IMR-90 (cell line): Measurements from ENCODE around the gene ACAP1. TPM values are rescaled to one million over a fixed set of nuclear protein-coding genes. Genes with fewer than 3 reads are reported as not detected.

Source experiments
- ATAC-seq: fragments of 200-7000 bp; cut with Tn5 transposase; 2 replicates; pipeline ENCODE4 v1.9.1; 2020; ENCODE audit warnings: low read depth, mild to moderate bottlenecking, moderate library complexity
- BruUV-seq: library from RNA; stranded (reverse); fragments of 400-500 nt; replicated peaks from 2 replicates; lab custom pipeline; 2021; lab: Mats Ljungman, UMichigan
- CTCF ChIA-PET: fragments of 300-600 bp; formaldehyde crosslinking; extraction: SDS; loops from one replicate; lab custom pipeline; 2021; ENCODE audit warnings: antibody characterized with exemption; lab: Yijun Ruan, JAX
- POLR2A ChIA-PET: fragments of 300-600 bp; sonication (Branson Sonifier 250); formaldehyde crosslinking; loops from one replicate; lab custom pipeline; 2022; ENCODE audit warnings: antibody characterized with exemption; ENCODE audit not compliant: unreplicated experiment; lab: Charles Lee
- DNase-seq: peaks from one replicate; pipeline ENCODE4 v3.0.0; 2013
- H2AFZ ChIP-seq: replicated peaks from 2 replicates; pipeline ENCODE3; 2013; ENCODE audit warnings: low read length, mild to moderate bottlenecking; ENCODE audit not compliant: poor library complexity
- H2AK5ac ChIP-seq: 2 replicates; pipeline ENCODE4 v1.6.1; 2013; ENCODE audit warnings: low read depth, low read length, inconsistent platforms
- H2AK9ac ChIP-seq: replicated peaks from 2 replicates; pipeline ENCODE3; 2013; ENCODE audit warnings: mild to moderate bottlenecking, low read depth, low read length, moderate library complexity; ENCODE audit not compliant: poor library complexity
- H2BK120ac ChIP-seq: 2 replicates; pipeline ENCODE4 v1.6.1; 2013; ENCODE audit warnings: low read depth, low read length, inconsistent platforms
- H2BK15ac ChIP-seq: 3 replicates; pipeline ENCODE4 v1.6.1; 2013; ENCODE audit warnings: low read depth, low read length, inconsistent platforms
- H2BK20ac ChIP-seq: 2 replicates; pipeline ENCODE4 v1.6.1; 2013; ENCODE audit warnings: low read depth, mild to moderate bottlenecking, inconsistent platforms, low read length, moderate library complexity
- H2BK5ac ChIP-seq: 2 replicates; pipeline ENCODE4 v1.6.1; 2013; ENCODE audit warnings: mild to moderate bottlenecking, low read depth, low read length, inconsistent platforms; ENCODE audit not compliant: poor library complexity, severe bottlenecking
- H3K14ac ChIP-seq: replicated peaks from 2 replicates; pipeline ENCODE4 v1.6.1; 2013; ENCODE audit warnings: low read depth, low read length, inconsistent platforms
- H3K18ac ChIP-seq: 2 replicates; pipeline ENCODE4 v1.6.1; 2013; ENCODE audit warnings: low read depth, low read length, control low read depth
- H3K23ac ChIP-seq: 2 replicates; pipeline ENCODE4 v1.6.1; 2013; ENCODE audit warnings: low read depth, low read length, inconsistent platforms
- H3K27ac ChIP-seq: 2 replicates; pipeline ENCODE4 v1.5.1; 2013; ENCODE audit warnings: mild to moderate bottlenecking, control low read depth, low read length; ENCODE audit not compliant: insufficient read depth
- H3K27me3 ChIP-seq: 2 replicates; pipeline ENCODE4 v1.6.1; 2013; ENCODE audit warnings: low read length; ENCODE audit not compliant: control insufficient read depth, insufficient read depth
- H3K36me3 ChIP-seq: 2 replicates; pipeline ENCODE4 v1.6.1; 2013; ENCODE audit warnings: low read length, mixed read lengths; ENCODE audit not compliant: control insufficient read depth, insufficient read depth
- H3K4ac ChIP-seq: 2 replicates; pipeline ENCODE4 v1.6.1; 2013; ENCODE audit warnings: low read depth, low read length, inconsistent platforms
- H3K4me1 ChIP-seq: 2 replicates; pipeline ENCODE4 v1.6.1; 2013; ENCODE audit warnings: low read length, mixed read lengths; ENCODE audit not compliant: control insufficient read depth, insufficient read depth
- H3K4me2 ChIP-seq: 2 replicates; pipeline ENCODE4 v1.6.1; 2013; ENCODE audit warnings: low read depth, mild to moderate bottlenecking, control low read depth, low read length, moderate library complexity
- H3K4me3 ChIP-seq: 2 replicates; pipeline ENCODE4 v1.5.1; 2013; ENCODE audit warnings: low read depth, mild to moderate bottlenecking, control low read depth, low read length, moderate library complexity; ENCODE audit not compliant: insufficient read depth
- H3K56ac ChIP-seq: 2 replicates; pipeline ENCODE4 v1.6.1; 2013; ENCODE audit warnings: low read length, inconsistent platforms; ENCODE audit not compliant: insufficient read depth; ENCODE audit errors: extremely low read depth
- H3K79me1 ChIP-seq, 2 experiments: 2 replicates each; pipeline ENCODE4 v1.6.1; 2013; ENCODE audit warnings: low read length in 2 of 2, inconsistent platforms in 1 of 2, low read depth in 1 of 2
- H3K9ac ChIP-seq: 2 replicates; pipeline ENCODE4 v1.6.1; 2013; ENCODE audit warnings: low read depth, low read length, control low read depth
- H3K9me1 ChIP-seq: 2 replicates; pipeline ENCODE4 v1.6.1; 2013; ENCODE audit warnings: low read length, inconsistent platforms; ENCODE audit not compliant: insufficient read depth
- H3K9me3 ChIP-seq: 2 replicates; pipeline ENCODE4 v1.6.1; 2013; ENCODE audit warnings: low read length; ENCODE audit not compliant: control insufficient read depth, insufficient read depth
- H4K20me1 ChIP-seq: 2 replicates; pipeline ENCODE4 v1.6.1; 2013; ENCODE audit warnings: low read length, inconsistent platforms; ENCODE audit not compliant: insufficient read depth
- H4K5ac ChIP-seq: 2 replicates; pipeline ENCODE4 v1.6.1; 2013; ENCODE audit warnings: mild to moderate bottlenecking, low read depth, low read length, control low read depth
- H4K8ac ChIP-seq, 2 experiments: 2 replicates each; pipeline ENCODE4 v1.6.1; 2013; ENCODE audit warnings: low read depth in 2 of 2, low read length in 2 of 2, control low read depth in 1 of 2, inconsistent platforms in 1 of 2
- H4K91ac ChIP-seq: 2 replicates; pipeline ENCODE4 v1.6.1; 2013; ENCODE audit warnings: low read depth, low read length, inconsistent platforms; ENCODE audit not compliant: insufficient read depth
- ELK1 ChIP-seq: fragments of 150-350 bp; IDR thresholded peaks from 2 replicates; pipeline ENCODE4 v1.6.1; 2016; ENCODE audit warnings: low read depth, mild to moderate bottlenecking, low read length, moderate library complexity, borderline replicate concordance
- POLR2A ChIP-seq: IDR thresholded peaks from 2 replicates; pipeline ENCODE4 v1.6.1; 2012; ENCODE audit warnings: mild to moderate bottlenecking, low read depth, low read length
- WGBS, 2 experiments: methylation state at CpG; one replicate each; pipeline versions ENCODE4 v1.1.5 to v1.1.7; 2013; ENCODE audit warnings: missing lambda C conversion rate in 2 of 2; ENCODE audit not compliant: insufficient read length in 1 of 2; ENCODE audit errors: extremely low coverage in 2 of 2; 5-methylcytosine and 5-hydroxymethylcytosine counted together
- dilution Hi-C: fragments of 300-500 bp; cut with HindIII; formaldehyde crosslinking; loops from one replicate; pipeline ENCODE4 v1.14.3; 2018; ENCODE audit warnings: low sequenced_read_pairs; ENCODE audit not compliant: unreplicated experiment
- in situ Hi-C: fragments of 300-500 bp; cut with MboI; formaldehyde crosslinking; loops from 3 replicates; pipeline ENCODE4 v1.14.3; 2019; ENCODE audit warnings: low sequenced_read_pairs, inconsistent platforms, mixed read lengths
- intact Hi-C: fragments of 100-400 bp; cut with micrococcal nuclease; formaldehyde crosslinking; loops from 2 replicates; pipeline ENCODE4 v1.10.0; 2022
- polyA plus RNA-seq, 3 experiments: library from polyadenylated mRNA; depleted of rRNA; stranded (reverse); fragments of >200 nt; gene quantifications; 2 replicates each; pipeline ENCODE4 v1.2.3, GENCODE V29; 2012; ENCODE audit warnings: low replicate concordance in 1 of 3
- total RNA-seq: library from RNA; depleted of rRNA; stranded (reverse); fragments of >200 nt; gene quantifications from 2 replicates; pipeline ENCODE4 v1.2.3, GENCODE V29; 2012

ACAP1 gene
- total and polyA plus RNA-seq, 2 of the 4 experiments (the other 2 are of a cell fraction), result under 0.01 to 2.1 TPM

- Histone ChIP-seq H2AFZ (peak overlapping the region; percentile 84), H2BK5ac (no peak overlapping the region), H3K4me2 (peak overlapping the region; percentile 3), H4K8ac (no peak overlapping the region), H2BK20ac (no peak overlapping the region), H3K79me1 (no peaks in the 10 kb centered on the region), H2AK5ac (no peak overlapping the region), H3K4ac (no peak overlapping the region), H3K27me3 (peaks cover 26% of the 10 kb centered on the region), H4K91ac (no peak overlapping the region), H3K56ac (no peak overlapping the region), H3K9me3 (peaks cover 8% of the 10 kb centered on the region; the same call in 1 of the 2 replicates), H4K5ac (no peak overlapping the region), H2AK9ac (no peak overlapping the region), H2BK15ac (no peak overlapping the region), H3K4me3 (no peak overlapping the region), H4K20me1 (no peaks in the 10 kb centered on the region), H3K27ac (no peak overlapping the region), H3K14ac (no peak overlapping the region), H3K4me1 (peaks cover 7% of the 10 kb centered on the region; the same call in 1 of the 2 replicates), H3K23ac (no peak overlapping the region), H2BK120ac (no peak overlapping the region), H3K36me3 (no peaks in the 10 kb centered on the region), H3K9me1 (peaks cover 2% of the 10 kb centered on the region; the same call in 1 of the 2 replicates), H3K18ac (no peak overlapping the region), H3K9ac (no peak overlapping the region)
- POLR2A ChIA-PET, result interaction anchor here (0.6 kb wide), 1 partner anchor 13 kb away, joined by 4 read pairs; no protein-coding TSS in a partner anchor
- BruUV-seq, result no TSS peak
- in situ Hi-C loops (no loop called here), intact Hi-C loops (no loop called here), dilution Hi-C loops (no loop called here)
- CTCF ChIA-PET, result no interaction called here
- DNase-seq, result peak; percentile 47
- TF ChIP-seq POLR2A (0 out of 2 replicates have a peak, but pooled peaks have one; percentile 5), ELK1 (no peak)
- peak; percentile 44 for ATAC-seq
- WGBS, 2 experiments, result 19% methylated on average over 3 of the region's 7 CpGs; no CpG with 5 or more reads in 1 of the 2 experiments
Observed at GRCh38 chr17:7380321-7380720, 44.0 kb downstream of the ACAP1 start.
